Measurements from ENCODE around the gene ATP10B. TPM values are rescaled to one million over a fixed set of nuclear protein-coding genes. Genes with fewer than 3 reads are reported as not detected.
A peak's percentile ranks its signal among the peaks of the same experiment; 100 is the strongest.
"Not testable (repeated sequence)": the region's sequence is repeated elsewhere in the genome, so short reads cannot be mapped to it uniquely, and the experiment has no call there.

ATP10B gene, protein sequence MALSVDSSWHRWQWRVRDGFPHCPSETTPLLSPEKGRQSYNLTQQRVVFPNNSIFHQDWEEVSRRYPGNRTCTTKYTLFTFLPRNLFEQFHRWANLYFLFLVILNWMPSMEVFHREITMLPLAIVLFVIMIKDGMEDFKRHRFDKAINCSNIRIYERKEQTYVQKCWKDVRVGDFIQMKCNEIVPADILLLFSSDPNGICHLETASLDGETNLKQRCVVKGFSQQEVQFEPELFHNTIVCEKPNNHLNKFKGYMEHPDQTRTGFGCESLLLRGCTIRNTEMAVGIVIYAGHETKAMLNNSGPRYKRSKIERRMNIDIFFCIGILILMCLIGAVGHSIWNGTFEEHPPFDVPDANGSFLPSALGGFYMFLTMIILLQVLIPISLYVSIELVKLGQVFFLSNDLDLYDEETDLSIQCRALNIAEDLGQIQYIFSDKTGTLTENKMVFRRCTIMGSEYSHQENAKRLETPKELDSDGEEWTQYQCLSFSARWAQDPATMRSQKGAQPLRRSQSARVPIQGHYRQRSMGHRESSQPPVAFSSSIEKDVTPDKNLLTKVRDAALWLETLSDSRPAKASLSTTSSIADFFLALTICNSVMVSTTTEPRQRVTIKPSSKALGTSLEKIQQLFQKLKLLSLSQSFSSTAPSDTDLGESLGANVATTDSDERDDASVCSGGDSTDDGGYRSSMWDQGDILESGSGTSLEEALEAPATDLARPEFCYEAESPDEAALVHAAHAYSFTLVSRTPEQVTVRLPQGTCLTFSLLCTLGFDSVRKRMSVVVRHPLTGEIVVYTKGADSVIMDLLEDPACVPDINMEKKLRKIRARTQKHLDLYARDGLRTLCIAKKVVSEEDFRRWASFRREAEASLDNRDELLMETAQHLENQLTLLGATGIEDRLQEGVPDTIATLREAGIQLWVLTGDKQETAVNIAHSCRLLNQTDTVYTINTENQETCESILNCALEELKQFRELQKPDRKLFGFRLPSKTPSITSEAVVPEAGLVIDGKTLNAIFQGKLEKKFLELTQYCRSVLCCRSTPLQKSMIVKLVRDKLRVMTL (N-terminal part only)
- under 1 TPM; 0.46 to 0.89 (median 0.54) TPM for polyA plus RNA-seq (ENCODE audit: insufficient read length in 3 of 3)
- long read RNA-seq, donor 1, result 0 reads
- long read RNA-seq, donor 2, result 0 reads
- long read RNA-seq, donor 3, result 0 reads
- long read RNA-seq, donor 4, result 0 reads
- long read RNA-seq, donor 5, result 0 reads
- long read RNA-seq, donor 6, result 0 reads
- long read RNA-seq, donor 7, result 0 reads
- long read RNA-seq, donor 8, result 0 reads
- long read RNA-seq, donor 9, result 0 reads
- long read RNA-seq, donor 10, result 0 reads
- long read RNA-seq, donor 11, result 0 reads
- long read RNA-seq, donor 12, result 0 reads
- long read RNA-seq, donor 13, result 0 reads
- long read RNA-seq, donor 14, result 0 reads
- long read RNA-seq, donor 15, result 0 reads
- long read RNA-seq, donor 16, result 0 reads

DNA sequence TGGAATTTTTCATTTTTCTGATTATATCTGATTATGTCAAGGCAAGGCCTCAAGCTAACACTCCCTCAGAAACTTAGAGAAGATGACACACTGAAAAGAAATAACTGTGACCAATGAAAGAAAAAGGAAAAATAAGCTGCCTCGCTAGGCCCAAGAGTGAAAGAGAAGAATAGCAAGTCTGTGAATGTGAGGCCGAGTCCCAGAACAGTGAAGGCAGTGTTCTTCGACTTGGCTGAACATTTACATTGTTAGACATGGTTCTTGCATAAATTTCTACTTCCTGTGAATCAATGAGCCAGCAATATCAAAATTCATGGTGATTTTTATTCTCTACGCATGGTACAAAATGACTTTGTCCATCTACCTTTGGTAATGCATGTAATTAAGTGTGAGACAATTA is at the start of gene ATP10B:
Gene ATP10B (minus strand): TSS at position 163 of the 400 bp plus-strand sequence. CDS start 164,137 bp downstream, outside the sequence.
- no peak for DNase-seq (ENCODE audit: extremely low read depth in 1 of 11, low read depth in 9 of 11, low spot score in 4 of 11)

DNA sequence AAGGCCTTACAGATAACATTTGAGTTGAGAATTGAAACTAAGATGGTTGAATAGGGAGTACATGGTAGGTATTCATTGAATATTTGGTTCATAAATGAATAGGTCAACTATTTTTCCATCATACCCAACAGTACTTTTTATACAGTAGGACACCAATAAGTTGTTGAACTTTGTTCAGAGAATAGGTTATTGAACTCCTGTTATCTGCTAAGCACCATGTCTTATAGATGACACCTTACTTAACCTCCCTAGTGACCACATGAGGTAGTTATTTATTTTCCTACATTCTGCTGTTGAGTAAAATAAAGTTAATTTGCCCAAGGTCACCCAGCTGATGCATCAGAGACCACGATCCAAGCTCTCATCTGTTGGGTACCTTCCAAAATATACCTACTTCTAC is 49.6 kb upstream of the ATP10B start:
- no peak for DNase-seq (ENCODE audit: extremely low read depth in 1 of 11, low read depth in 9 of 11, low spot score in 4 of 11)

DNA sequence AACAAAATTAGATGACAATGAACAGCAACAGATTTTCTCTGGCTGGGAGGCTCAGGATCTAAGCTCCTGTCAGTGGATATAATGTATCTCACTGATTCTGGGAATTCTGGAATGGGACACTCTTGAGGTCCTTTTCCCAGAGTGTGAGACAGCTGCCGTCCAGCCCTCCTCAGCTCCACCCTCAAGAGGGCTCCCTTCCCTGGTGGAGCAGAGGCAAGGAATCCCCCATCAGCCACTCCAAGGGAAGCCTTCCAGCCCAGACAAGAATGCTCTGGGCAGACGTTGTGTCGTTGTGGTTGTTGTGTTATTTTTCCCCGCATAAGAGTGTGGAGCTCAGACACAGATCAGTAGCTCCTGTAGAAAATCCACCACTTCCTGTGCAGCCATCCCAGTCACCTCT is 47.7 kb upstream of the ATP10B start:
- DNase-seq (ENCODE audit: extremely low read depth in 1 of 11, low read depth in 9 of 11, low spot score in 4 of 11), result no peak

DNA sequence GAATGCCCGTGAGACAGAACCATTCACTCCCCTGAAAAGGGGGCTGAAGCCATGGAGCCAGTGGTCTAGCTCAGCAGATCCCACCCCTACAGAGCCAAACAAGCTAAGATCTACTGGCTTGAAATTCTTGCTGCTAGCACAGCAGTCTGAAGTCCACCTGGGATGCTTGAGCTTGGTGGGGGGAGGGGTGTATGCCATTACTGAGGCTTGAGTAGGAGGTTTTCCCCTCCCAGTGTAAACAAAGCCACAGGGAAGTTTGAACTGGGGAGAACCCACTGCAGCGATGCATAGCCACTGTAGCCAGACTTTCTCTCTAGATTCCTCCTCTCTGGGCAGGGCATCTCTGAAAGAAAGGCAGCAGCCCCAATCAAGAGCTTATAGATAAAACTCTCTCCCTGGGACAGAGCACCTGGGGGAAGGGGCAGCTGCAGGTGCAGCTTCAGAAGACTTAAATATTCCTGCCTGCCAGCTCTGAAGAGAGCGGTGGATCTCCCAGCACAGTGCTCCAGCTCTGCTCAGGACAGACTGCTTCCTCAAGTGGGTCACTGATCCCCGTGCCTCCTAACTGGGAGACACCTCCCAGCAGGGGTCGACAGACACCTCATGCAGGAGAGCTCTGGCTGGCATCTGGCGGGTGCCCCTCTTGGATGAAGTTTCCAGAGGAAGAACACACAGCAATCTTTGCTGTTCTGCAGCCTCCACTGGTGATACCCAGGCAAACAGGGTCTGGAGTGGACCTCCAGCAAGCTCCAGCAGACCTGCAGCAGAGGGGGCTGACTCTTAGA is 41.4 kb upstream of the ATP10B start:
- DNase-seq (ENCODE audit: extremely low read depth in 1 of 11, low read depth in 9 of 11, low spot score in 4 of 11), result not testable (repeated sequence)

DNA sequence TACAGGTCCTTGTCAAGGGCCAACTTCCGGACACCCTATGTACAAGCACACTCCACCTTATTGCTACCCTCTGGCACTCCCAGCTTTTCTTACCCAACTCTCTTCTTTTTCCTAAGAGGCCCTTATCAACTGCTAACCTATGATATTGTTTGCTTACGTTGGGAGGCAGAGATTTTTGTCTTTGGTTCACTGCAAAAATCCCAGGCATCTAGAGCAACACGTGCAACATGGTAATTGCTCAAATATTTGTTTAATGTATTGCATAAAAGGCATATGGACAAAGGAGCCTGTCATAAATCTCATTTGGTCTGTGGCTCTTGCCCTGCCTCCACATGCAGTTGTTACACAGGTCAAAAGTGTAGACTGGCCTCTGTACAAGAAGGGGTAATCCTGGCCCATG is 35.8 kb upstream of the ATP10B start:
- no peak for DNase-seq (ENCODE audit: extremely low read depth in 1 of 11, low read depth in 9 of 11, low spot score in 4 of 11)

DNA sequence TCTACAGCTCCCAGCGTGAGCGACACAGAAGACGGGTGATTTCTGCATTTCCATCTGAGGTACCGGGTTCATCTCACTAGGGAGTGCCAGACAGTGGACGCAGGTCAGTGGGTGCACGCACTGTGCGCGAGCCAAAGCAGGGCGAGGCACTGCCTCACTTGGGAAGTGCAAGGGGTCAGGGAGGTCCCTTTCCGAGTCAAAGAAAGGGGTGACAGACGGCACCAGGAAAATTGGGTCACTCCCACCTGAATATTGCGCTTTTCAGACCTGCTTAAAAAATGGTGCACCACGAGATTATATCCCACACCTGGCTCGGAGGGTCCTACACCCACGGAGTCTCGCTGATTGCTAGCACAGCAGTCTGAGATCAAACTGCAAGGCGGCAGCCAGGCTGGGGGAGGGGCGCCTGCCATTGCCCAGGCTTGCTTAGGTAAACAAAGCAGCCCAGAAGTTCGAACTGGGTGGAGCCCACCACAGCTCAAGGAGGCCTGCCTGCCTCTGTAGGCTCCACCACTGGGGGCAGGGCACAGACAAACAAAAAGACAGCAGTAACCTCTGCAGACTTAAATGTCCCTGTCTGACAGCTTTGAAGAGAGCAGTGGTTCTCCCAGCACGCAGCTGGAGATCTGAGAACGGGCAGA is 21.7 kb upstream of the ATP10B start:
- not testable (repeated sequence) for DNase-seq (ENCODE audit: extremely low read depth in 1 of 11, low read depth in 9 of 11, low spot score in 4 of 11)

DNA sequence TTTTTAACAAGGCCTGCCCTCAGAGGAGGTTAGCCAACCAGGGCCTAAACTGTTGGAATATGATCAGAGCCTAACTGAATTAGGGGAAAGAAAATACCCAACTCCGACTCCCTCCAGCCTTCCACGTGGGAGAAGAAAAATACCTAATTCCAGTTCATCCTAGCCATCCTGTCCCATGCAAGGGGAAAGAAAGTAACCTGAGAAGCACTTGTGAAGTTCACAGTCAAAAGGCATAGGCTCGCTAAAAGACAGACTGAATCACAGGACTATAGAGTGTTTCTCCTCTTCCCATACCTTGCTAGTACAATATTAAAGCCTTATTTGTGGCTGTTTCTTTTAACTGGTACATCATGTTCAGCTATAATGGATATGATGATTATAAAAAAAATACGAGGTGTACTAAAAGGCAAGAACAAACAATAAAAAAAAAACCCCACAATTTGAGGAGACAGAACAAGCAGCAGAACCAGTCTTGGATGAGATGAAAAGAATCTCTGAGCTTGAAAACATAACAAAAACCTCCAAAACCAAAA is 18.0 kb upstream of the ATP10B start:
- DNase-seq (ENCODE audit: extremely low read depth in 1 of 11, low read depth in 9 of 11, low spot score in 4 of 11), result peak in 1 of 11 donors; percentile 5

DNA sequence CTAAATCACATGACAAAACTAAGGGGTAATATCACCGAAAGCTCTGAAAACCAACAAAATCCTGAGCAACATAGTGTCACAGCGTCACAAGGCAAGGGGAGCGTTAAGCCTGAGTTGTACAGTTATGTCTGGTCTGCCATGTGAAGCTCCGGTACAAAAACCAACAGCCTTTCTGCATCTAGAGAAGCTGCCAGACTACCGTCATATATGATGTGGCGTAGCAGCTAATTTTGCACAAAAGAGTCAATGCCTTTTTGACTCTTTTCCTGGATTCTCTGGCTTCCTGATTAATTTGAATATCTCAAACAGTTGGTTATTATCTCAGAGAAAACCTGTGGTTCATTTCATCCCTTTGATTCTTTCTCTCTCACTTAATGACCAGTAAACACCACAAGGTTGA is 16.0 kb upstream of the ATP10B start:
- no peak for DNase-seq (ENCODE audit: extremely low read depth in 1 of 11, low read depth in 9 of 11, low spot score in 4 of 11)

DNA sequence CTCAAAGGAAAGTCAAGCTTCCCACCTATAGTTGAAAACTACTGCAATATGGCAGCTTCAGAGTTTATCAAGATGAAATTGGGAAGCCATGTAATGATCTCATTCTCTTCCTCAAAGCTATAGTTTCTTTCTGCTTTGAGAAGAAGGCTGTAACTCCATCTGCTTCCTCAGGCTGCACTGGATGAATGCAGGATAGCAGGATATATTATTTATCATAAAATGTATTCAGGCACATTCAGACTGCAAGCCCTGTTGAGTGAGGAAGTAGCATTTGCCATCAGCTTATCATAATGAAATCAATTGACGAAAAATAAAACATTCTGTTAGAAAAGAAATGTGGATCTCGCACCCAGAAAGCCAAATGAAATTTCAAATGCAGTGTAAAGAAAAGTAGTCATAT is 560 bp downstream of the ATP10B start:
- DNase-seq (ENCODE audit: extremely low read depth in 1 of 11, low read depth in 9 of 11, low spot score in 4 of 11), result no peak

DNA sequence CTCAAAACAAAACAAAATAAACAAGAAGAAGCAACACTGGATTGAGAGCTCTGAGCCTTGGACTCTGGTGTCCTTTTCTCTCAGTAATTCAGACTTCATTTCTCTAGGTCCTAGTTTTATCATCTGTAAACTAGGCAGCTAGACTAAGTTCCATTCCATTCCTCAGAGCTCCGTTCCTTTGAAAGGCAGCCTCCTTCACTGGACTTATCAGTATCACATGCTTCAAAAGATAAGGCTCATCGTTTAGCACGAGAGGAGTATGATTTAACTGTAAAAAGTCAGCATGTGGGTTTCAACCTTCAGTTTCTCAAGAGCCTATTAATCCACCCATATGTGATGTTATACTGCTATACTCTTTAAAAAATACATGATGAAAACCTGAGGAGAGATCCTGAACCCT is 1.6 kb downstream of the ATP10B start:
- no peak for DNase-seq (ENCODE audit: extremely low read depth in 1 of 11, low read depth in 9 of 11, low spot score in 4 of 11)

DNA sequence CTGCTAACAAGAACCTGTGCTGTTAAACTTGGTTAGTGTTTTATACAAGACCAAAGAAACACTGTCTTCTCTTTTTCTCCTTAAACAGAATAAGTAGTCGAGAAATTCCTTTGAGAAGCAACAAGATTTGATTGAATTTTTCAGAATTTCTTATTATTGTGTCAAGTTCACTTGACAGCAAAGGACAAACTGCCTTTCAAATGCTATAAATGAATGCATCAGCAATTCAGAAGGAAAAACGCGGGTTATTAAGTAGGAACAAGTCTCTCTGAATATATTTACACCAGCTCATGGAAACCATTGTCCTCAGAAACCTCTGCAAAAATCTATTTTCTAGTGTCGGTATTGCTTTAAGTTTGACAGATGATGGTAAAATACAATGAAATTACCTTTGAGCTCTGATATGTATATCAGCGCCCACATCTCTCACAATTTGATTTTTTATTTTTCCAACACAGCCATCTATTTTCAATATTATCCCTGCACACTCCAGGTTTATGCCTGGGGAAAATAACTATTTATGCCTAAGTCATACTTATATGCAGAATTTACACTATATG is 4.4 kb downstream of the ATP10B start:
- no peak for DNase-seq (ENCODE audit: extremely low read depth in 1 of 11, low read depth in 9 of 11, low spot score in 4 of 11)

DNA sequence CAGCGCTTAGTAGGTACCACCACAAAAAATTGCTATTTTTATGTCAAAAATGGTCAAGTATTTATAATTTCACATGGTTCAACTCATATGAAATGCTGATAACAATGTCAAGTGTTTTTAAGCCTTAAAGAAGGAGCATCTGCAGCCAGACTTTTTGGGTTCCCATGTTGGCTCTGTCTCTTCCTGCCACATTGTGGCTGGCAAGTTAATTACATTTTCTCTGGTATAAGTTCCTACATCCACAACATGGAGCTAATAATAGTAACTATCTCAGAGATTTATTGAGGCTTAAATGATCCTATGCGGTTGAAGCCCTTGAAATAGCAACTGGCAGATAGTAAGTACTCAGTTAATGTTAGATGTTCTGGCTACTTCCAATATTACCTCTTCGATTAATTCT is 5.4 kb downstream of the ATP10B start:
- DNase-seq (ENCODE audit: extremely low read depth in 1 of 11, low read depth in 9 of 11, low spot score in 4 of 11), result no peak

DNA sequence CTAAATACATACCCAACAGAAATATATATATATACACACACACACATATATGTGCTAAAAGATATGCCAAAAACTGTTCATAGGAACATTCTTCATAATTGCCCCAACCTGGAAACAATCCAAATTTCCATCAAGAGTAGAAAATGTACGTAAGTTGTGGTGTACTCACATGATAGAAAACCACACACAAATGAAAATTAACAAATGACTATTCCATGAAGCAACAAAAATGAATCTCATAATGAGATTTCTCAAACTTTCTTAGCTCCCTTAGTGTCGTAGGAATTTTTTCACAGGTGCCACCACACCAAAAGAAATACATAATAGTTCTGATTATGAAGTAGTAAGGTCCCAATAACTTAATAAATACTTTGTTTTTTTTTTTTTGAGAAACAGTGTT is 7.8 kb downstream of the ATP10B start:
- DNase-seq (ENCODE audit: extremely low read depth in 1 of 11, low read depth in 9 of 11, low spot score in 4 of 11), result no peak

DNA sequence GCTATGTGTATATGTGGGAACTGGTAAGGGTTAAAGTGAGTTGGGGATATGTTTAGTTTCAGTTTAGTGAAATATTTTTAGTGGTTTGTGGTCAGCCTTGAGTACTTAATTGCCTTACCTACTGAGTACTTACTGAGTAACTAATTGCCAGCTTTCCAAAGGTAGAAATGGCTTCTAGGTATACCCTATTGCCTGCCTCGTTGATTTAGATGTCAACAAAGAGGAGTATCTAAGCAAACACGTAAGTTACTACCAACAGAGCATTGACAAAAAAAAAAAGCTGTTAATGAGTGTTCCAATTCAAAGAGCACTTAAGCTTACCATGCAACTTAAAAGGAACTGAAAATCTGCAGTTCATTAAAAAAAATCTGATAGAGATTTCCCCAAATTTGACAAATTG is 8.8 kb downstream of the ATP10B start:
- no peak for DNase-seq (ENCODE audit: extremely low read depth in 1 of 11, low read depth in 9 of 11, low spot score in 4 of 11)

DNA sequence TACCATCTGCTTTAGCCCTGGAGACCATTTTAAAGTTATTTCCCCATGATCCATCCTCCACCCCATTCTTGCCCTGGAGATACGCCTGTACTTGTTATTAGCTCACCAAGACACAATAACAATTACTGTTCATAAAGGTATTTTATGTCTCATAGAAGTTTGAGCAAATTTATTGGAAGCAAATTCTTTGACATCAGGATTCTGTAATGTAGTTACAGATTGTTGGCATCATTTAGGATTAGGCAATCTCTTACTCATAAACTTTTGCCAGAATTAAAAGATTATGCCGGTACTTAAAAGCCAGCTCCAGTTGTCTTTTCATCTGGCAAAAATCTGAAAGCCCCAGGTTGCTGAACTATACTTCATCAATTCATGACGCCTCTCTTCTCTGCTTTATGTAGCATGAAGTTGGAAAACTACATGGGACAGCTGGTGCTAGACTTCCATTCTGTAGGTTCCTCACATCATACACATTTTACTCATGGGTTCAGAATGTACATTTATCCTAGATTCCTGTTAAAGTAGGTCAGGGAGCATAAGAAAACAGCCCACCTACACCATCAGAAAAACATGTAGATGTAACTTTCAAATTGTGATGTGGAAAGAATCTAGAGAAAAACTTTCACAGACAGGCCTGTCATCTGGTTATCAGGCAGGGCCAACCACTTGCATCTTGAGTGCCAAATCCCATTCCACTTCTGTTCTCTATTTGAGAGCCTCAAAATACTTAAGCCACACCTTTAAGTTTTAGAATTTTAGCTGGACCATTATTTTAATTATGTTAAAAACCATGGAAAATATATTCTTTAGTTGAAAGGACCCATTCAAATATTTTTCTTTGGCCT is 14.0 kb downstream of the ATP10B start:
- no peak for DNase-seq (ENCODE audit: extremely low read depth in 1 of 11, low read depth in 9 of 11, low spot score in 4 of 11)

DNA sequence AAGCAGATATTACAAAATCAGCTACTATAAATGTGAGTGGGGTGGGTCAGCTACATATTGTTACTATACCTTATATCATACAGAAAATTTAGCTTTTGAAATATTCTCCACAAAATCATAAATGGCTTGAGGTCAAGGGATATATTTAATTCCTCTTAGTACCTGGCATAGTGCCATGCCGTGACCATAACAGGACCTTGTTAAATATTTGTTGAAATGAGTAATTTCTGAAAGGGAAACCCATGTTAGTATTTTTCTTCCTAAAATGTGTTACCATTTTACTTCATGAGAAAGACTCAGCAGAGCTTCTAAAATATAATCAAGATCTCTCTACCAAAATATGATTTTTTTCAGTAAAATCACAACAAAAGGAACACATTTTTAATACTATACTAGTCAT is 14.8 kb downstream of the ATP10B start:
- no peak for DNase-seq (ENCODE audit: extremely low read depth in 1 of 11, low read depth in 9 of 11, low spot score in 4 of 11)
